WTC11 (cell line): ENCODE results near the gene RTCB.

Experiments
- CTCF ChIP-seq: fragments of 200-600 bp; IDR thresholded peaks from 2 replicates; pipeline ENCODE4 v1.8.0; 2022; ENCODE audit warnings: antibody characterized with exemption
- ELF4 ChIP-seq: sonication (generic); formaldehyde crosslinking; IDR thresholded peaks from 2 replicates; pipeline ENCODE4 v1.8.1; 2022; ENCODE audit warnings: low read depth, mild to moderate bottlenecking, moderate library complexity, missing genetic modification reagents
- ESRRA ChIP-seq: sonication (generic); formaldehyde crosslinking; IDR thresholded peaks from 2 replicates; pipeline ENCODE4 v1.8.1; 2022; ENCODE audit warnings: mild to moderate bottlenecking, missing genetic modification reagents, borderline replicate concordance
- NFYB ChIP-seq: sonication (generic); formaldehyde crosslinking; conservative IDR thresholded peaks from 2 replicates; pipeline ENCODE4 v1.8.0; 2022; ENCODE audit warnings: low read depth, missing genetic modification reagents
- NR2C2 ChIP-seq: sonication (generic); formaldehyde crosslinking; IDR thresholded peaks from 2 replicates; pipeline ENCODE4 v1.8.0; 2022; ENCODE audit warnings: mild to moderate bottlenecking, missing genetic modification reagents
- RELA ChIP-seq: sonication (generic); formaldehyde crosslinking; IDR thresholded peaks from 2 replicates; pipeline ENCODE4 v1.8.1; 2022; ENCODE audit warnings: missing genetic modification reagents, mild to moderate bottlenecking, borderline replicate concordance
- SP1 ChIP-seq: sonication (generic); formaldehyde crosslinking; conservative IDR thresholded peaks from 2 replicates; pipeline ENCODE4 v1.8.1; 2022; ENCODE audit warnings: missing genetic modification reagents
- TCF7 ChIP-seq: sonication (generic); formaldehyde crosslinking; IDR thresholded peaks from 2 replicates; pipeline ENCODE4 v1.8.0; 2022; ENCODE audit warnings: mild to moderate bottlenecking, low read depth, missing genetic modification reagents, moderate library complexity
- TEAD4 ChIP-seq: sonication (generic); formaldehyde crosslinking; IDR thresholded peaks from 2 replicates; pipeline ENCODE4 v1.8.0; 2022; ENCODE audit warnings: mild to moderate bottlenecking, missing genetic modification reagents
- ZNF317 ChIP-seq: sonication (generic); formaldehyde crosslinking; IDR thresholded peaks from 2 replicates; pipeline ENCODE4 v1.8.1; 2023; ENCODE audit warnings: low read depth, mild to moderate bottlenecking, moderate library complexity, missing genetic modification reagents, borderline replicate concordance
- ZNF532 ChIP-seq: fragments of 250-450 bp; sonication (Bioruptor Pico); IDR thresholded peaks from 2 replicates; pipeline ENCODE4 v1.9.0; 2021; ENCODE audit warnings: mild to moderate bottlenecking, borderline replicate concordance

DNA sequence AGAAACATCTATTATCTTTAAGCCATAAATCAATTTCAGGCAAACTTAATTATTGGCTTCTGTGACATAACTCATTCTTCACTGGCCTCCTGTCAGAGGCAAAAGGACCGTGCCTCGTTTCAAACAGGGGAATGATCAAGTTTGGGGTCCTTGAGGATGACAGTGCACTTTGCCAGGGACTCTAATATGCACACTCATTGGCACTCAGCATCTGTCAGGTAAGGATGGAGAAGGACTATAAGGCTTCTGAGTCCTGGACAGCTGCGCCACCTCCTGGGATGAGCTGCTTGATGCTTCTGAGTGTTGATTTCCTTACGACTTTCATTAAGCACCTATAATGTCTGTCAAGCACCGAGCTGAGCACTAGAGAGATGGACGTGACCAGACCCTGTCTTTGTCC is 32.0 kb upstream of the RTCB start:
- TF ChIP-seq CTCF (no peak), ESRRA (no peak), ELF4 (CRISPR knock-in tag) (no peak), NR2C2 (CRISPR knock-in tag) (no peak), SP1 (CRISPR knock-in tag) (no peak), ZNF317 (CRISPR knock-in tag) (no peak), TCF7 (CRISPR knock-in tag) (no peak), ZNF532 (no peak), NFYB (CRISPR knock-in tag) (no peak), RELA (no peak), TEAD4 (CRISPR knock-in tag) (no peak)
